Amniotic epithelial cell (primary cell): Measurements from ENCODE around the gene RP2.
A peak's percentile ranks its signal among the peaks of the same experiment; 100 is the strongest.

Experiments
- DNase-seq: peaks from one replicate; pipeline ENCODE4 v3.0.0-alpha.2; 2010; ENCODE audit warnings: low read depth

RP2 gene

GRCh38 chrX:46920235-46920634, 83.4 kb downstream of the RP2 start:
- no peak for DNase-seq

GRCh38 chrX:46922611-46923010, 85.8 kb downstream of the RP2 start:
- no peak for DNase-seq

GRCh38 chrX:46927718-46928117, 90.9 kb downstream of the RP2 start:
- DNase-seq, result no peak

- peak; percentile 35 for DNase-seq
Measured at GRCh38 chrX:46929439-46930261, 92.8 kb downstream of the RP2 start.
